ENCODE results near the gene PAK4.

DNA sequence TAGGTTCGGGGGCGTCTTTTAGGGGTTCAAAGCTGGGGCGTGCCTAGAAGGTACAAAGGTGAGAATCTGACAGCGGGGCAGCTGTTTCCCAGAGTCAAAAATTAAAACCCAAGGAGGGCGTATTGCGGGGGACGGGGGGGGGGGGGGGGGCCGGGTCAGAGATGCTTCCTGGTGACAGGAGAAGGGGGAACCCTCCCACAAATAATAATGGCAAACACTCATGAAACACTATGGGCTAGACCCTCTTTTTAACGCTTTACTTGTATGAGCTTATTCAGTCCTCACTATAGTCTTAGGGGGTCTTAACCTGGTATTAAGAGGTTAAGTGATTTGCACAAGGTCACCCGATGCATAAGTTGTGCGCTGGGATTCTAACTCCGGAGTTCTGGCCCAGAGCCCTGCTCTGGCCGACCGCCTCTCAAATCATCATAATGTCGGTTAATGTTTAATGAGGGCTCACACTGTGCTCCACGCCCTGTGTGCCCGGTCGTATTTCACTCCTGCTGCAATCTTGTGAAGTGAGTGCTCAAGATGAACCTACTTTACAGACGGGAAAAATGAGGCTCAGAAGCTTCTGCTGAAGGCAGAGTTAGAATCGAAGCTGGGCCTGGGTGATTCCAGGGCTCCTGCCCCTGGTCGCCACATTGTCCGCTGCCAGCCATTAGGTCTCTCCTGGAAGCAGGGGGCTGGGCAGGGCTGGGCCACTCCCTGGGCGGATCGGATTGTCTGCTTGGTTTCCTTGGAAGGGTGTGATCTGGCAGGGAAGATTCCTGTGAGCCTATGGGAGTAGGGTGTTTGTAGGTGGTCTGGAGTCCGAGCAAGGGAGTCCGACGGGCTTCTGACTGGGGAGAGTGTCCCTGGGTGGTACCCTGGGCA is 964 bp downstream of the PAK4 start:
- TF ChIP-seq CTCF (IDR thresholded peaks at IDR 0.05; ENCODE audit: insufficient read depth, low read length, poor library complexity, severe bottlenecking) (no peak), EZH2phosphoT487 (conservative IDR thresholded peaks at IDR 0.05; ENCODE audit: low read length) (no peak)

Measured in SU-DHL-6 (cell line).